Panc1 (cell line): ENCODE measurements around the gene NEMF.

ENCODE experiments used
- POLR2AphosphoS5 ChIP-seq: IDR thresholded peaks from 2 replicates; pipeline ENCODE4 v1.6.1; 2012; ENCODE audit warnings: mild to moderate bottlenecking, low read depth, low read length, moderate library complexity
- REST ChIP-seq, 2 experiments: IDR thresholded peaks; 2 replicates each; pipeline ENCODE4 v1.6.1; 2011 to 2012; ENCODE audit warnings: low read depth in 2 of 2, control low read depth in 1 of 2, low read length in 1 of 2, mild to moderate bottlenecking in 1 of 2, moderate library complexity in 1 of 2; ENCODE audit not compliant: insufficient read depth in 1 of 2
- SIN3A ChIP-seq: IDR thresholded peaks from 2 replicates; pipeline ENCODE4 v1.6.1; 2012; ENCODE audit warnings: low read depth, mild to moderate bottlenecking, low read length, moderate library complexity, borderline replicate concordance; ENCODE audit not compliant: insufficient read depth
- TCF7L2 ChIP-seq: IDR thresholded peaks from 2 replicates; pipeline ENCODE4 v1.6.1; 2011; ENCODE audit warnings: mild to moderate bottlenecking, low read depth, low read length, inconsistent platforms
- TF ChIP-seq, protein P1 (sequence below): fragments of 450-650 bp; IDR thresholded peaks from 2 replicates; pipeline ENCODE4 v1.5.1; 2017; ENCODE audit warnings: mild to moderate bottlenecking

- TF ChIP-seq POLR2AphosphoS5 (no peak), TCF7L2 (no peak), SIN3A (no peak), REST (IDR thresholded peaks at IDR 0.05; ENCODE audit: insufficient read depth in 1 of 2, low read depth in 2 of 2, low read length in 1 of 2) (no peak)
- TF ChIP-seq, protein P1, sequence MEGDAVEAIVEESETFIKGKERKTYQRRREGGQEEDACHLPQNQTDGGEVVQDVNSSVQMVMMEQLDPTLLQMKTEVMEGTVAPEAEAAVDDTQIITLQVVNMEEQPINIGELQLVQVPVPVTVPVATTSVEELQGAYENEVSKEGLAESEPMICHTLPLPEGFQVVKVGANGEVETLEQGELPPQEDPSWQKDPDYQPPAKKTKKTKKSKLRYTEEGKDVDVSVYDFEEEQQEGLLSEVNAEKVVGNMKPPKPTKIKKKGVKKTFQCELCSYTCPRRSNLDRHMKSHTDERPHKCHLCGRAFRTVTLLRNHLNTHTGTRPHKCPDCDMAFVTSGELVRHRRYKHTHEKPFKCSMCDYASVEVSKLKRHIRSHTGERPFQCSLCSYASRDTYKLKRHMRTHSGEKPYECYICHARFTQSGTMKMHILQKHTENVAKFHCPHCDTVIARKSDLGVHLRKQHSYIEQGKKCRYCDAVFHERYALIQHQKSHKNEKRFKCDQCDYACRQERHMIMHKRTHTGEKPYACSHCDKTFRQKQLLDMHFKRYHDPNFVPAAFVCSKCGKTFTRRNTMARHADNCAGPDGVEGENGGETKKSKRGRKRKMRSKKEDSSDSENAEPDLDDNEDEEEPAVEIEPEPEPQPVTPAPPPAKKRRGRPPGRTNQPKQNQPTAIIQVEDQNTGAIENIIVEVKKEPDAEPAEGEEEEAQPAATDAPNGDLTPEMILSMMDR = no peak
Measured at GRCh38 chr14:49886523-49886922, 33.9 kb upstream of the NEMF start.
